ENCODE results near the gene WWC2. TPM values are rescaled to one million over a fixed set of nuclear protein-coding genes. Genes with fewer than 3 reads are reported as not detected.

Gene WWC2
- total RNA-seq, 1 donor from 2014 or later, result 39.6 TPM

- H3K4me3 Mint-ChIP-seq, result no peak overlapping the region
- peaks cover 44% of the 10 kb centered on the region for H4K20me1 ChIP-seq (ENCODE audit: low read depth)
- no peak overlapping the region for H2AFZ ChIP-seq (replicated peaks)
- H3F3A ChIP-seq (ENCODE audit: low read depth), result no peaks in the 10 kb centered on the region
- H3K27me3 Mint-ChIP-seq (ENCODE audit: insufficient read depth, low read depth), result no peaks in the 10 kb centered on the region
- H3K36me3 ChIP-seq, result no peaks in the 10 kb centered on the region
- no peak overlapping the region for H3K27ac ChIP-seq
- peaks cover 2% of the 10 kb centered on the region for H3K36me3 Mint-ChIP-seq
- H3K9me3 Mint-ChIP-seq, result peaks cover 3% of the 10 kb centered on the region
- no peak for DNase-seq (ENCODE audit: low spot score)
- H3K4me1 Mint-ChIP-seq, result peaks cover 9% of the 10 kb centered on the region
- TF ChIP-seq, protein P1, sequence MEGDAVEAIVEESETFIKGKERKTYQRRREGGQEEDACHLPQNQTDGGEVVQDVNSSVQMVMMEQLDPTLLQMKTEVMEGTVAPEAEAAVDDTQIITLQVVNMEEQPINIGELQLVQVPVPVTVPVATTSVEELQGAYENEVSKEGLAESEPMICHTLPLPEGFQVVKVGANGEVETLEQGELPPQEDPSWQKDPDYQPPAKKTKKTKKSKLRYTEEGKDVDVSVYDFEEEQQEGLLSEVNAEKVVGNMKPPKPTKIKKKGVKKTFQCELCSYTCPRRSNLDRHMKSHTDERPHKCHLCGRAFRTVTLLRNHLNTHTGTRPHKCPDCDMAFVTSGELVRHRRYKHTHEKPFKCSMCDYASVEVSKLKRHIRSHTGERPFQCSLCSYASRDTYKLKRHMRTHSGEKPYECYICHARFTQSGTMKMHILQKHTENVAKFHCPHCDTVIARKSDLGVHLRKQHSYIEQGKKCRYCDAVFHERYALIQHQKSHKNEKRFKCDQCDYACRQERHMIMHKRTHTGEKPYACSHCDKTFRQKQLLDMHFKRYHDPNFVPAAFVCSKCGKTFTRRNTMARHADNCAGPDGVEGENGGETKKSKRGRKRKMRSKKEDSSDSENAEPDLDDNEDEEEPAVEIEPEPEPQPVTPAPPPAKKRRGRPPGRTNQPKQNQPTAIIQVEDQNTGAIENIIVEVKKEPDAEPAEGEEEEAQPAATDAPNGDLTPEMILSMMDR (IDR thresholded peaks at IDR 0.05), result no peak
- TF ChIP-seq EZH2phosphoT487 (IDR thresholded peaks at IDR 0.05) (no peak), EZH2 (IDR thresholded peaks at IDR 0.05) (no peak)
- no peaks in the 10 kb centered on the region for H3K27me3 ChIP-seq
- H3K4me1 ChIP-seq, result peaks cover 10% of the 10 kb centered on the region
- no peaks in the 10 kb centered on the region for H3K9me3 ChIP-seq (ENCODE audit: low read depth)
- no peak overlapping the region for H3K9ac ChIP-seq
- no peak overlapping the region for H3K4me2 ChIP-seq
- no peak overlapping the region for H3K27ac Mint-ChIP-seq
- peaks cover 100% of the 10 kb centered on the region for H3K79me2 ChIP-seq (ENCODE audit: low read depth)
- H3K4me3 ChIP-seq, result no peak overlapping the region
Measured at GRCh38 chr4:183139972-183140570, 41.0 kb downstream of the WWC2 start.

- no peaks in the 10 kb centered on the region for H3K27me3 ChIP-seq
- no peaks in the 10 kb centered on the region for H3K36me3 Mint-ChIP-seq
- H3K9me3 Mint-ChIP-seq, result peaks cover 3% of the 10 kb centered on the region
- no peak overlapping the region for H3K4me2 ChIP-seq
- H3K4me1 ChIP-seq, result peaks cover 10% of the 10 kb centered on the region
- no peak overlapping the region for H3K4me3 ChIP-seq
- H3K9me3 ChIP-seq (ENCODE audit: low read depth), result no peaks in the 10 kb centered on the region
- H2AFZ ChIP-seq (replicated peaks), result no peak overlapping the region
- H3K79me2 ChIP-seq (ENCODE audit: low read depth), result peaks cover 100% of the 10 kb centered on the region
- H3K27ac Mint-ChIP-seq, result no peak overlapping the region
- H3K4me1 Mint-ChIP-seq, result peaks cover 13% of the 10 kb centered on the region
- TF ChIP-seq, protein P1 (IDR thresholded peaks at IDR 0.05), result no peak
- TF ChIP-seq EZH2 (IDR thresholded peaks at IDR 0.05) (no peak), EZH2phosphoT487 (IDR thresholded peaks at IDR 0.05) (no peak)
- H3F3A ChIP-seq (ENCODE audit: low read depth), result no peaks in the 10 kb centered on the region
- H3K9ac ChIP-seq, result no peak overlapping the region
- no peaks in the 10 kb centered on the region for H3K27me3 Mint-ChIP-seq (ENCODE audit: insufficient read depth, low read depth)
- no peak overlapping the region for H3K4me3 Mint-ChIP-seq
- no peaks in the 10 kb centered on the region for H3K36me3 ChIP-seq
- DNase-seq (ENCODE audit: low spot score), result no peak
- peaks cover 46% of the 10 kb centered on the region for H4K20me1 ChIP-seq (ENCODE audit: low read depth)
- H3K27ac ChIP-seq, result no peak overlapping the region
Measured at GRCh38 chr4:183140911-183141320, 41.9 kb downstream of the WWC2 start.

DNA sequence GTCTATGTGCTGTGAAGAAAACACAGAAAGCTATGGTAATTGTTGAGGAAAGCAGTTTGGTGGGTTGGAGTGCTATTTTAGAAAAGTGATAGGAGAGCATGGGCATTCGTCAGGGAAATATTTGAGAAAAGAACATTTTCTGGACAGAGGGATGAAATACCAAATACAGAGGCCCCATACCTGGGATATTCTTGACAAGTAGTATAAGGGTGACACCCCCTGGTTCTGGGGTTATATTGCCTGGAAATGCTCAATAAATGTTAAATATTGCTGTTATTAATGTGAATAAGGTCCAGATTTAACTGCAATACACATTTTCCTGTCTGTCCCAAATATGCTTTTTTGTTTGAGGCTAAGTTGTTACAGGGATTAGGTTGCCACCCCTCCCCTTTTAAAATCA, 42.9 kb downstream of the WWC2 start:
- Mint-ChIP-seq H3K4me3 (no peak overlapping the region), H3K36me3 (no peaks in the 10 kb centered on the region), H3K9me3 (no peaks in the 10 kb centered on the region), H3K27ac (no peak overlapping the region), H3K27me3 (ENCODE audit: insufficient read depth, low read depth) (no peaks in the 10 kb centered on the region), H3K4me1 (peaks cover 19% of the 10 kb centered on the region)
- Histone ChIP-seq H2AFZ (replicated peaks) (no peak overlapping the region), H3K4me3 (no peak overlapping the region), H3K4me1 (peaks cover 10% of the 10 kb centered on the region), H3K9me3 (ENCODE audit: low read depth) (no peaks in the 10 kb centered on the region), H3K27me3 (no peaks in the 10 kb centered on the region), H3K79me2 (ENCODE audit: low read depth) (peaks cover 98% of the 10 kb centered on the region), H3F3A (ENCODE audit: low read depth) (no peaks in the 10 kb centered on the region), H3K36me3 (no peaks in the 10 kb centered on the region), H3K9ac (no peak overlapping the region), H3K27ac (no peak overlapping the region), H3K4me2 (no peak overlapping the region), H4K20me1 (ENCODE audit: low read depth) (peaks cover 48% of the 10 kb centered on the region)
- TF ChIP-seq, protein P1 (IDR thresholded peaks at IDR 0.05), result no peak
- TF ChIP-seq EZH2 (IDR thresholded peaks at IDR 0.05) (no peak), EZH2phosphoT487 (IDR thresholded peaks at IDR 0.05) (no peak)
- no peak for DNase-seq (ENCODE audit: low spot score)
